ENCODE measurements around the gene C6orf89. TPM values are rescaled to one million over a fixed set of nuclear protein-coding genes. Genes with fewer than 3 reads are reported as not detected.

C6orf89 gene
- total and polyA plus RNA-seq, 2 of the 13 experiments (the other 11 are each of a cell fraction or from before 2014, with no cell fraction given): 22.1 to 32.2 TPM

DNA sequence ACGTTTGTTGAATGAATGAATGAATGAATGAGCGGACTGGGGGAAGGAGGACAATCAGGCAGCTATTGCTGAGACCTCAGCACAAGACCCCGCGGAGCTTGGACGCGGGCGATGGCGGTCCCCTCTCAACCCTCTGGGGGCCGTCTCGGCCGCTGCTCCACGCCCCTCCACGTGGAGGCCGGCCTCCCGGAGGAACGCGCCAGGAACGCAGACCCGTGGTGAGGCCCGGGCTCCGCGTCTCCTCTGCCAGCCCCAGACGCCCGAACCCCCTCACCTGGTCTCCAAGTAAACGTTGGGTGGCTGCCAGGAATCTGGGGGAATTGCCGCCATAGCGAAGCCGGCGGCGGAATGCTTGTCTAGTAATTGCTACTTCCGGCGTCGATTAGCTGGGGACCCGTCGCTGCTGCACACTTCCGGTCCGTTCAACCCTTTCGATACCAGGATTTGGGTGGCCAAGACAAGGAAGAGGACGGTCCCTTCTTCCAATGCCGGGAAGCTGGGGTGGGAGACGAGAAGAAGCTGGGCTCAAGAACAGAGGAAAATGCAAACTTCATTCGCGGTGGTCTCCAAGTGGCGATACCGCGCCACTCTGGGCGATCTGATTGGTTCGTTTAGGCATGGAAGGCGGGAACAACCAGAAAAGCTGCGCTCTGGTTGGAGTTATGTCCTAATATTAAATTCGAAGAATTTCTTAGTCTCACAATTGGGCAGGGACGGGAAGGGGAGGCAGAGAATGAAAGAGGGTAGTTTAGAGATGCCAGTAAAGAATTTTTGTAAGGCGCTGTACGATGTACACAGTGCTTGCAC lies 11.1 kb upstream of the C6orf89 start, which contains the start of gene PPIL1 (continued):
- TF ChIP-seq, protein P1, sequence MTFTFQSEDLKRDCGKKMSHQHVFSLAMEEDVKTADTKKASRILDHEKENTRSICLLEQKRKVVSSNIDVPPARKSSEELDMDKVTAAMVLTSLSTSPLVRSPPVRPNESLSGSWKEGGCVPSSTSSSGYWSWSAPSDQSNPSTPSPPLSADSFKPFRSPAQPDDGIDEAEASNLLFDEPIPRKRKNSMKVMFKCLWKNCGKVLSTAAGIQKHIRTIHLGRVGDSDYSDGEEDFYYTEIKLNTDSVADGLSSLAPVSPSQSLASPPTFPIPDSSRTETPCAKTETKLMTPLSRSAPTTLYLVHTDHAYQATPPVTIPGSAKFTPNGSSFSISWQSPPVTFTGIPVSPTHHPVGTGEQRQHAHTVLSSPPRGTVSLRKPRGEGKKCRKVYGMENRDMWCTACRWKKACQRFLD (CRISPR knock-in tag; IDR thresholded peaks at IDR 0.05; ENCODE audit: borderline replicate concordance): peak; percentile 69; the same call in 1 of the 2 replicates
- TF ChIP-seq HOXA7 (CRISPR knock-in tag; IDR thresholded peaks at IDR 0.05) (no peak), EED (CRISPR knock-in tag; IDR thresholded peaks at IDR 0.05) (peak; percentile 92; the same call in 1 of the 2 replicates), ZNF605 (CRISPR knock-in tag; IDR thresholded peaks at IDR 0.05) (peak; percentile 94), ZBTB20 (CRISPR knock-in tag; IDR thresholded peaks at IDR 0.05; ENCODE audit: borderline replicate concordance, low read depth) (no peak), ZNF276 (CRISPR knock-in tag; IDR thresholded peaks at IDR 0.05; ENCODE audit: low read depth) (peak; percentile 83; the same call in 1 of the 2 replicates), ZNF564 (CRISPR knock-in tag; IDR thresholded peaks at IDR 0.05) (peak; percentile 66; the same call in 1 of the 2 replicates), ZNF713 (CRISPR knock-in tag; IDR thresholded peaks at IDR 0.05) (no peak), SMYD3 (CRISPR knock-in tag; IDR thresholded peaks at IDR 0.05) (peak; percentile 73; the same call in 1 of the 2 replicates), ZNF3 (CRISPR knock-in tag; IDR thresholded peaks at IDR 0.05) (peak; percentile 80), ZNF703 (CRISPR knock-in tag; IDR thresholded peaks at IDR 0.05; ENCODE audit: borderline replicate concordance) (no peak), ZC3H13 (CRISPR knock-in tag; IDR thresholded peaks at IDR 0.05) (no peak), ZNF567 (CRISPR knock-in tag; IDR thresholded peaks at IDR 0.05; ENCODE audit: borderline replicate concordance) (peak; percentile 39; the same call in 1 of the 2 replicates), MEIS2 (CRISPR knock-in tag; IDR thresholded peaks at IDR 0.05) (peak; percentile 84), ATF7 (IDR thresholded peaks at IDR 0.05) (no peak), ATF7 (CRISPR knock-in tag; IDR thresholded peaks at IDR 0.05) (peak; percentile 62; the same call in 1 of the 2 replicates), ZNF776 (CRISPR knock-in tag; IDR thresholded peaks at IDR 0.05) (peak; percentile 83; the same call in 1 of the 2 replicates), ZNF746 (CRISPR knock-in tag; IDR thresholded peaks at IDR 0.05) (no peak)
- TF ChIP-seq, protein P2, sequence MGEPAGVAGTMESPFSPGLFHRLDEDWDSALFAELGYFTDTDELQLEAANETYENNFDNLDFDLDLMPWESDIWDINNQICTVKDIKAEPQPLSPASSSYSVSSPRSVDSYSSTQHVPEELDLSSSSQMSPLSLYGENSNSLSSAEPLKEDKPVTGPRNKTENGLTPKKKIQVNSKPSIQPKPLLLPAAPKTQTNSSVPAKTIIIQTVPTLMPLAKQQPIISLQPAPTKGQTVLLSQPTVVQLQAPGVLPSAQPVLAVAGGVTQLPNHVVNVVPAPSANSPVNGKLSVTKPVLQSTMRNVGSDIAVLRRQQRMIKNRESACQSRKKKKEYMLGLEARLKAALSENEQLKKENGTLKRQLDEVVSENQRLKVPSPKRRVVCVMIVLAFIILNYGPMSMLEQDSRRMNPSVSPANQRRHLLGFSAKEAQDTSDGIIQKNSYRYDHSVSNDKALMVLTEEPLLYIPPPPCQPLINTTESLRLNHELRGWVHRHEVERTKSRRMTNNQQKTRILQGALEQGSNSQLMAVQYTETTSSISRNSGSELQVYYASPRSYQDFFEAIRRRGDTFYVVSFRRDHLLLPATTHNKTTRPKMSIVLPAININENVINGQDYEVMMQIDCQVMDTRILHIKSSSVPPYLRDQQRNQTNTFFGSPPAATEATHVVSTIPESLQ (CRISPR knock-in tag; conservative IDR thresholded peaks at IDR 0.05): 0 out of 2 replicates have a peak, but pooled peaks have one; percentile 78
- TF ChIP-seq, protein P3, sequence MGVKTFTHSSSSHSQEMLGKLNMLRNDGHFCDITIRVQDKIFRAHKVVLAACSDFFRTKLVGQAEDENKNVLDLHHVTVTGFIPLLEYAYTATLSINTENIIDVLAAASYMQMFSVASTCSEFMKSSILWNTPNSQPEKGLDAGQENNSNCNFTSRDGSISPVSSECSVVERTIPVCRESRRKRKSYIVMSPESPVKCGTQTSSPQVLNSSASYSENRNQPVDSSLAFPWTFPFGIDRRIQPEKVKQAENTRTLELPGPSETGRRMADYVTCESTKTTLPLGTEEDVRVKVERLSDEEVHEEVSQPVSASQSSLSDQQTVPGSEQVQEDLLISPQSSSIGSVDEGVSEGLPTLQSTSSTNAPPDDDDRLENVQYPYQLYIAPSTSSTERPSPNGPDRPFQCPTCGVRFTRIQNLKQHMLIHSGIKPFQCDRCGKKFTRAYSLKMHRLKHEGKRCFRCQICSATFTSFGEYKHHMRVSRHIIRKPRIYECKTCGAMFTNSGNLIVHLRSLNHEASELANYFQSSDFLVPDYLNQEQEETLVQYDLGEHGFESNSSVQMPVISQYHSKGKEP (CRISPR knock-in tag; IDR thresholded peaks at IDR 0.05): no peak
- TF ChIP-seq, protein P4, sequence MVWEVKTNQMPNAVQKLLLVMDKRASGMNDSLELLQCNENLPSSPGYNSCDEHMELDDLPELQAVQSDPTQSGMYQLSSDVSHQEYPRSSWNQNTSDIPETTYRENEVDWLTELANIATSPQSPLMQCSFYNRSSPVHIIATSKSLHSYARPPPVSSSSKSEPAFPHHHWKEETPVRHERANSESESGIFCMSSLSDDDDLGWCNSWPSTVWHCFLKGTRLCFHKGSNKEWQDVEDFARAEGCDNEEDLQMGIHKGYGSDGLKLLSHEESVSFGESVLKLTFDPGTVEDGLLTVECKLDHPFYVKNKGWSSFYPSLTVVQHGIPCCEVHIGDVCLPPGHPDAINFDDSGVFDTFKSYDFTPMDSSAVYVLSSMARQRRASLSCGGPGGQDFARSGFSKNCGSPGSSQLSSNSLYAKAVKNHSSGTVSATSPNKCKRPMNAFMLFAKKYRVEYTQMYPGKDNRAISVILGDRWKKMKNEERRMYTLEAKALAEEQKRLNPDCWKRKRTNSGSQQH (CRISPR knock-in tag; IDR thresholded peaks at IDR 0.05; ENCODE audit: low read depth): peak; percentile 97

All from HepG2 (cell line).